Ecto neural progenitor cell (in vitro differentiated cells): Measurements from ENCODE around the gene F7.
"Not testable (repeated sequence)": the region's sequence is repeated elsewhere in the genome, so short reads cannot be mapped to it uniquely, and the experiment has no call there.

Experiments used
- DNase-seq: peaks from one replicate; pipeline ENCODE4 v3.0.0-alpha.2; 2018; ENCODE audit warnings: low spot score

F7 gene

DNA sequence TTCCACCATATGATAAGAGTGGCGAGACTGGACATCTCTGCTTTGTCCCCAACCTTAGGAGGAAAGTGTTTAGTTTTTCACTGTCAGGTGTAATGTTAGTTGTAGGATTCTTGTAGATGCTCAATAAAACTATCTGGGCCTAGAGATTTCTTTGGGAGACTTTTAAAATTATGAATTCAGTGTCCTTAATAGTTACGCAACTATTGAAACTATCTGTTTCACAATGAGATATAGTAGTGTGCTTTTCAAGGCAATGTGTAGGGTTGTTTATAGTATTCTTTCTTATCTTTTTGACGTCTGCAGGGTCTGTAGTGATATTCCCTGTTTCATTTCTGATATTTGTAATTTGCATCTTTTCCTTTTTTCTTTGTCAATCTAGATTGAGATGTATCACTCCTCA, 33.2 kb upstream of the F7 start:
- no peak for DNase-seq

DNA sequence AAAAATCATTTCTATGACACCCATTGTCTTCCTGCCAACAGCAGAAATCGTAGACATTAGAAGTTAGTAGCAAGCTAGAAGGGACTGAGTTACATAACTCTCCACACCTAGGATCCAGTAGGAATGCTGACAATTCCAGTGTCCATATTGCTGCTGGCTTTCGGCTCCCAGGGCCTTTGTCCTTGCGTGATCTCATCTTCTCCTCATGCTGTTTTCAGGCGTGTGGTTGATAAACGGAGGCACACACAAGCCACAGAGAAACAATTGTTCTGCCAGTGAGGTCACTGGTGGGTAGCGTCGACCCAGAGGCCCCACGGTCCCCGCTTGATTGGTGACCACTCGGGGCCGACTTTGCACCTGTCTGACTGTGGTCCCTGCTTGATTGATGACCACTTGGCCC, 31.6 kb upstream of the F7 start:
- DNase-seq = no peak

DNA sequence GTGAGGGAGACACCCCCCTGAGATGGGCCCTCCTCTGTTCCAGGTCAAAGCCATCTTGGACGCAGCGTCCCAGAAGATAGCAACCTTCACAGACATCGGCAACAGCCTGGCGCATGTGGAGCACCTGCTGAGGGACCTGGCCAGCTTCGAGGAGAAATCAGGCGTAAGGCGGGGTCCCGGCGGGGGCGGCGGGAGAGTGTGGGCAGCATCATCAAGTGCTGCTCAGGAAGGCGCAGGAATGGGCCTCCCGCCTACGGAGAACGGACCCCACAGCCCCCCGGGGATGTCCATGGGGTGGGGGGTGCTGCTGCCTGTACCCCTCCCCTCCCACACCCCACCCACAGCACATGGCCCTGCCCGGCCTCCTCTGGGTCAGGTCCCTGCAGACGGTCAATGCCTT, 31.2 kb upstream of the F7 start:
- no peak for DNase-seq

DNA sequence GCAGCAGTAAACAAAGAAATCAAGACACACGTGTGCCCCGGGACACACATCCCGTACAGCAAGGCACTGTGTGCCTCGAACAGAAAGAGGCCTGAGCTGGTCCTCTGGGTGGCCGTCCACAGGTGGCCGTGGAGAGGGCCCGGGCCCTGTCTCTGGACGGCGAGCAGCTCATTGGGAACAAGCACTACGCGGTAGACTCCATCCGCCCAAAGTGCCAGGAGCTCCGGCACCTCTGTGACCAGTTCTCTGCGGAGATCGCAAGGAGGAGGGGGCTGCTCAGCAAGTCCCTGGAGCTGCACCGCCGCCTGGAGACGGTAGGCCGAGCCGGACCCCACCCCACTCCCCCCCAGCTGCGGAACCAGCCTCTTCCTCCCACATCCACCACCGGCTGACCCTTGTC, 30.7 kb upstream of the F7 start:
- DNase-seq = no peak

DNA sequence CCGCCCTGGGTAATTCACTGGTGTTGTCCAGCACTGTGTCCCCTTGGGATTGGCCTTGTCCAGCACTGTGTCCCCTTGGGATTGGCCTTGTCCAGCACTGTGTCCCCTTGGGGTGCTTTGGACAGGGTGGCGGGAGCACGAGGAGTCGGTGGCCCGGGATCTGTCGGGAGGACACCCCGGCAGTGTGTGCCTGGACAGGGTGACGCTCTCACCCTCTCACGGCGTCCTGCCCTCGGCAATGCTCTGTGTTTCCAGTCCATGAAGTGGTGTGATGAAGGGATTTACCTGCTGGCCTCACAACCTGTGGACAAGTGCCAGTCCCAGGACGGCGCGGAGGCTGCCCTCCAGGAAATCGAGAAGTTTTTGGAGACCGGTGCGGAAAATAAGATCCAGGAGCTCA, 29.9 kb upstream of the F7 start:
- DNase-seq = no peak

DNA sequence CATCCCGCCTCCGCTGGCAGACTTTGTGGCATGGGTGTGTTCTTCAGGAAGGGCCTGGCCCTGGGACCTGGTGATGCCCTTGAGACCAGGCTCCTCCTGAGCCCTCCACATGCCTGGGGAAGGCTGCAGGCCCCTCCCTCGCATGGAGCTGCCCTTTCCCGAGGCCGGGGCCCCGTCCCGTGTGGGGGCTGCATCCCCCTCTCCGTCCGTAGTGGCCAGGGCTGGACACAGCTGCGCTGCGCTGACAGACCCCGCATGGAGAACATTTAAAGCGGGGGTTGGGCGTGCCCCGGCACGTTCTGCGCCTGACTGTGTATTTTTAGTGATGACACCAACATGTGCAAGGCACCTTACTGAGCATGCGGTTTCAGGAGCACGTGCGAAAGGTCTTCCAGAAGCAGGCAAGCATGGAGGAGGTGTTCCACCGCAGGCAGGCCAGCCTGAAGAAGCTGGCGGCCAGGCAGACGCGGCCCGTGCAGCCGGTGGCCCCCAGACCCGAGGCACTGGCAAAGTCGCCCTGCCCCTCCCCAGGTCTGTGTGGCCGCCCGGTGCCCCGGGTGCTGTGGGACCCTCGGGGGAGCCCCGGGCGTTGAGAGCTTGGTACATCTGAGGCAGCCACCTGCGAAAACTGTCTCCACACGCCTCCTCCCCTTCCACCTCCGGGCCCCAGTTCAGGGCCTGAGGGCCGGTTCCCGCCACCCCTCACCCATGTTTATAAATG, 28.8 kb upstream of the F7 start:
- DNase-seq = no peak

DNA sequence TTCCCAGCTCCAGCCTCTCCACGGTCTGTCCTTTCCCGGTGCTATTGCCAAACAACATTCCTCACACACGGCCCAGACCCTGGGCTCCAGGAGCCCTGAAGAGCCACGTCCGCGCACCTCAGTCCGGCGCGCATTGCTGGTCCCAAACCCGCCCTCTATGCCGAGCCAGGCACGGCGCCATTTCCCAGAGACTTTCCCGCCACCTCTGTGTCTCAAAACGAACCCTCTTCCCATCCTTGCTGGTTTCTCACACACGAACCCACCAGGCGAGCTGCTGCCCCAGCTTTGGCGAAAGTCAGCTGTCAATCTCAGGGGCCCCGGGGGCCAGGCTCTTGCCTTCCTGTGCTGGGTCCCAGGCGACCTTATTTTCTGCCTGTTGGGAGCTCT, 28.0 kb upstream of the F7 start:
- no peak for DNase-seq

DNA sequence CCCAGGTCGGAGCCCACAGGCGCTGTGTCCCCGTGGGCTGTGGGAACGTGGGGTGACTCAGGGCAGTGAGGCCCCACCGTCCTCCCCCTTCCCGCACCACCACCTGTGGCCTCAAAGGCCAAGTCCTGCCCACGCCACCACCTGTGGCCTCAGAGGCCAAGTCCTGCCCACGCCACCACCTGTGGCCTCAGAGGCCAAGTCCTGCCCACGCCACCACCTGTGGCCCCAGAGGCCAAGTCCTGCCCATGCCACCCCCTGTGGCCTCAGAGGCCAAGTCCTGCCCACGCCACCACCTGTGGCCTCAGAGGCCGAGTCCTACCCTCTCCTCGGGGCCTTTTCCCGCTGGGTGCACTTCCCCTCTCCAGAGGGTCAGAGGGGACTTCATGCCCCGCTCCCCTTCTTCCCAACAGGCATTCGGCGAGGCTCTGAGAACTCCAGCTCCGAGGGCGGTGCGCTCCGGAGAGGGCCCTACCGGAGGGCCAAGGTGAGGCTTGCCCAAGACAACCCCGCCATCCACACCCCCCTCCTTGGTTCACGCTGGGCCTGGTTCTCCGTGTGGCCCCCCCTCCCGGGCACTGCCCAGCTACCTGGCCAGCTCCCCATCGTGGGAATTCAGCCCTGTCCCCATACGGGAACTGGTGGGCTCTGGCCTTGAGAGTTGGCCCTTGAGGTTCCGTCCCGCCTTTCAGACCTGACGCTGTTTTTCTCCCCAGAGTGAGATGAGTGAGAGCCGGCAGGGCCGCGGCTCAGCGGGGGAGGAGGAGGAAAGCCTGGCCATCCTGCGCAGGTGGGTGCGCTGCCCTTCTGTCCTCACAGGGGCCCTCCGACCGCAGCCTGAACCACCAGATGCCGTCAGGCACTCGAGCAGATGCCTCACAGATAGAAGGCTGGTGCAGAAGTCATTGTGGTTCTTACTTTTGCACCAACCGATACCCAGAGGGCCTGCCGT, 27.4 kb upstream of the F7 start:
- DNase-seq = no peak

DNA sequence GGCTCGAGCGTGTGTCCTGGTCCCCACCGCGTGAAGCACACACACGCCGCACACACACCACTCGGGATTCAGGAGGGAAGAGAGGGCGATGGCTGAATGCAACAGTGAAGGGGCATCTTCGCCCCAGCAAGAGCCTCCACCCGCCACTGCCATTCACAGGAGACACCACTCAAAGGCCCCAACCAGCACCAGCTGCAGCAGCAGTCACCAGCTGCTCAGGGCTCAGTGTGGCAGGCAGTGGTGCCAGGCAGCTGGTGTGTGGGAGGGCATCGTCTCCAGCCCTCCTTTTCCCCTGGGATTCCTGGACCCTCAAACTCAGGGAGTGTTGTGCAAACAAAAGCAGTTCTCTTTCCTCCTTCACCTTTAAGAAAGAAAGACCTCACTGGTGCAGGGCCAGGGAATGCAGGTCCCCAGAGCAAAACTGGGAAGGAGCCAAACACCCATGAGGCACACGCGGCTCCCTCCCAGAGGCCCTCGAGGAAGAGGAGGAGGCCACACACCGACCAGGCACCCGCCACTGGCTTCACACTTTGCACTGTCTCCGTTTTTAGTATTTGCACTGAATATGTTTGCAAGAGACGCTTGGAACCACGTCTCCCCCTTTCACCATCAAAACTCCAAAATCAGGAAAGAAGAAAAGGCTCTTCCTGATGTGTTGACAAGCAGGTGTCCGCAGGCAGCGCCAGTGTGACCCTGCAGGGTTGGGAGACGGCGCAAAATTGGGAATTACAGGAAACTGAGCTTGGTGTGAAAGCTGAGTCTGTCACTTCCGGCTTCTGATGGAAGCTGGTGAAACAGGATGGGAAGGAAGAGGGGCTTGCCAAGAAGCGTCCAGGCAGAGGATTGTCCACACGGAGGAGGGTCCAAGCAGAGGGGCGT, 26.4 kb upstream of the F7 start:
- DNase-seq = no peak

DNA sequence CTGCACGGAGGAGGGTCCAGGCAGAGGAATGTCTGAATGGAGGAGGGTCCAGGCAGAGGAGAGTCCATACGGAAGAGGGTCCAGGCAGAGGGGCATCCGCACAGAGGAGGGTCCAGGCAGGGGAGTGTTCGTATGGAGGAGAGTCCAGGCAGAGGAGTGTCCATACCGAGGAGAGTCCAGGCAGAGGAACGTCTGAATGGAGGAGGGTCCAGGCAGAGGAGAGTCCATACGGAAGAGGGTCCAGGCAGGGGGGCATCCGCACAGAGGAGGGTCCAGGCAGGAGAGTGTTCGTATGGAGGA, 25.9 kb upstream of the F7 start:
- DNase-seq = not testable (repeated sequence)

DNA sequence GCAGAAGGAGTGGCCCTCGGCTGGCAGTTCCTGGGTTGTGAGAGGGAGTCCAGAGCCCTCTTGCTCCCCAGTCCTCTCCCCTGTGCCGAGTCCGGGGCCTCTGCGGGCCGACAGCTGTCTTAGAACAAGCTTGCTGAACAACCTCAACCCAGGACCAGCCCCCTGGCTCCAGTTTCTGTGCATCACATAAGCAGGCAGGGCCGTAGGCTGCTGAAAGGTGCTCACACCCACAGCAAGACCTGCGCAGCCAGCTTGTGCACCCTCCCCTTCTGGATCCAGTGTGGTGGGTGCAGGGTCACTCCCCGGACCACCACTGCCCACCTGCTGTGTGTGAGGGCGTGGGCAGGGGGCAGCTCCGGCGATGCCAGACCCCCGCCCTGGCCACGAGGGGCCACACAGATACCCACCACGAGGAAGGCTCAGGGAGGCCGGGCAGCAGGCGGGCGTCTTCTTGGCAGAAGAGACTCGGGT, 25.2 kb upstream of the F7 start:
- DNase-seq = no peak

DNA sequence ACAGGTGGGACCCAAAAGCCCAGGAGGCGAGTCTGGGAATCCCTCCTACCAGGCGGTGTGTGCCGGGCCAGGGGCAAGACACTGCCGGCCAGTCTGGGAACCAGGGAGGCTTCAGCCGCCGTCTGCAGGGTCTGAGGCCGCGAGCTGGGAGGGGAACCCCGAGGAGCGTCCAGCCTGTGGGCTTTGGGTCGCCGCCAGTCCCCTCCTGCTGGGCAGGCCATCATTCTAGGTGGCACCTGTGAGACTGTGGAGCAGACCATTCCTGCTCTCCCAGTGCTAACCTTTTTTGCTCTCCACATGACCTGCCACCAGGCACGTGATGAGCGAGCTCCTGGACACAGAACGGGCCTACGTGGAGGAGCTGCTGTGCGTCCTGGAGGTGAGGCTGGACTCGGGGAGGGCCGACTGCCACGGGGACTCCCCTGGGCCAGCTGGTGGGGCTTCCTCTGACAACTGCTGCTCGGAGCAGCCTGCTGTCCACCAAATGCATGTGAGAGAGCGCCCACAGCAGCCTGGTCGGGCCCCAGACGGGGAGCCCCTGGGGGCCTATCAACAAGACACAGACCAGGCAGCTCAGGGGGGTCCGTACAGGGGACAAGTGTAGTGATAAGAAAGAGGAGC, 24.6 kb upstream of the F7 start:
- no peak for DNase-seq

DNA sequence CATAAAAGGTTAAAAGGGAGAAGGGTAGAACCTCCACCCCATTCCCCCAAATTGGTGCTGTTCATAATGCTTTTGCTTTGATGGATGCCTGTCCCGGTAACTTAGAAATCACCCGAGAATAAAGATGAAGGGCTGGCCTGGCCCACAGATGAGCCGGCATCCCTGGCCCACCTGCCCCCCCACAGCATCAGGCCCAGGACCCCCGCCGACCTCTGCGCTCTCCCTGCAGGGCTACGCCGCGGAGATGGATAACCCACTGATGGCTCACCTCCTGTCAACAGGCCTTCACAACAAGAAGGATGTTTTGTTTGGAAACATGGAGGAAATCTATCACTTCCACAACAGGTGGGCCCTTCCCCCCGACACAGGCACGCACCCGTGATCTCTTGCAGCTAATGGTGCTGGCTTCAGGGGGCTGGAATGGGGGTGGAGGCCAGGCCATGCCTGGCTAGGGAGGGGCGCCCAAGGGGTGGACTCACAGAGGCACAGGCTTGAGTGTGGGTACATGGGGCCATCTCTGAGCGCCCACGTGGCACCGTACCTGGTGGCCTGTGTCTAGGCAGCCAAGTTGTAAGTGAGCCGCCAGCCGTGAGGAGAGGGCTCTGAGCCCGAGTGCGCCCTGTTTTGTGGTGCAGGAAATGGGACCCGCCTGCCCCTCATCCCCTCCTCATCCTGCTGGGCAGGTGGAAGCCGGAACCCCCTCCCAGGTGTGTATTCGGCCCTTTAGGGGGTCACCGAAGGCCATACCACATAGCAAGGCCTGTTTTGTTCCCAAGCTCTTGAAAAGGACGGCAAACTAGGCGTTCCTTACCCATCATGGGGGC, 23.2 kb upstream of the F7 start:
- DNase-seq = no peak

DNA sequence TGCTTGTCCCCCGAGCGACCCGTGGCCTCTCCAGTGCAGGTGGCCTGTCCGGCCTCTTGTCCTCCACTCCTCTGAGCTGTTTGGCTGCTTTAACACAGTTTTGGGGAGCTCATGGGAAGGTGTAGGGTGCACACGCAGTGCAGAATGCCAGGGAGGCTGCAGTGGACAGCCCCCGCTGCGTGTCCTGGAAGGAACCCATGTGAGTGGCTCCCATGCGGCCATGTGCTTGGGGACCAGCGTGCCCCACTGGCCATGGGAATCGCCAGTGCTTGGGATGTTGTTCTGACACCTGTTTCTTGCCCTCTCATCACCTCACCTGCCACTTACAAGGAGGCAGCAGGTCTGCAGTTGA, 22.6 kb upstream of the F7 start:
- DNase-seq = no peak

DNA sequence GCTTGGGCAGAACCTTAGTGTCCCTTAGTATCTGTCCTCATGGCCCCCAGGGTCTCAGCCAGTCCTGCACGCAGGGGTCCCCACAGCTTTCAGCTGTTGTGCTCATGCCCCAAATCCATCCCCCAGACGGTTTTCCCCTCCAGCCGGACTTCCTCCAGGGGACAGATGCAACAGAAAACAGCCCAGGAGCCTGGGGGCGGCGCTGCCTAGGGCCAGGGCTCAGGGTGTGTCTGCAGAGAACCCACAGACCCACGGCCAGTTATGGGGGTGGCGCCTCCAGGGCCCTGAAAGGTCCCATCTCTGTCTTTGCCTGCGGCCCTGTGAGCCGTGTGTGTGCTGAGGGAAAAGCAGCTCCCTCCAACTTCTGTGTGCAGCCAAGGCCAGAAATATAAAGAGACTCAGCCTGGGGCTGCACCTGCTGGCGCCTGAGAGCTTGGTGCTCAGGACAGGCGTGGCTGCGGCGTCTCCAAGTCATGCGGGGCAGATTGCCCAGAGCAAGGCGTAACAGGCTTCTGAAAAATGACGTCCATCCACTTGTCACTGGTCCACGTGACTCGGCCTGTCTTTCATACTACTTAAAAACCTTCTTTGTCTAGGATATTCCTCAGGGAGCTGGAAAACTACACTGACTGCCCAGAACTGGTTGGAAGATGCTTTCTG, 22.1 kb upstream of the F7 start:
- no peak for DNase-seq

DNA sequence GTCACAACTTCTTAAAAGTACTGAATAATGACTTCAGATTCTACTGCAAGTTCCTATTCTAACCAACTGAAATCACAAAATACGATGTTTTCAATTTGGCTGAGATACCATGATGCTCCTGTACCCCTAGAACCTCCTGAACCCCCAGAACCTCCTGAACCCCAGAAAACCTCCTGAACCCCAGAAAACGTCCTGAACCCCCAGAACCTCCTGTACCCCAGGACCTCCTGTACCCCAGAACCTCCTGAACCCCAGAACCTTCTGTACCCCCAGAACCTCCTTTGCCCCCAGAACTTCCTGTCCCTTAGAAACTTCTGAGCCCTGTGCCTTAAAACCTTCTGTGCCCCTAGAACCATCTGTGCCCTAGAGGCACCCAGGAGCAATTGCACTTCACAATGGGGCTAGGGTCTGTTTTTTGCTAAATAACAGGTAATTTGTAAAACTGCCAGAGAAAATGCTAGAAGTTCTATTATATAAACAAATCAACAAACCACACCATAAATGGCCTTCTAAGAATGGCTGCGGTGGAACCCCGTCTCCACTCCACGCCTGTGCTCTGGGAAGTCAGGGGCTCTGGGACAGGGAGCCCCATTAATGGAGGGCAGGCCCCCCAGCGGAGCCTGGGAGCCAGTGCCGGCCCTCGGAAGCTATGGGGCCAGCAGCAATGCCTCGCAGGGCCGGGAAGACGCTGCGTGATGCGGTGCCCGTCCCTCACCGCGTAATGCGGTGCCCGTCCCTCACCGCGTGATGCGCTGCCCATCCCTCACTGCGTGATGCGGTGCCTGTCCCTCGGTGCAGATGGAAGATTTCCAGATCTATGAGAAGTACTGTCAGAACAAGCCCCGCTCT, 21.3 kb upstream of the F7 start:
- DNase-seq = no peak

DNA sequence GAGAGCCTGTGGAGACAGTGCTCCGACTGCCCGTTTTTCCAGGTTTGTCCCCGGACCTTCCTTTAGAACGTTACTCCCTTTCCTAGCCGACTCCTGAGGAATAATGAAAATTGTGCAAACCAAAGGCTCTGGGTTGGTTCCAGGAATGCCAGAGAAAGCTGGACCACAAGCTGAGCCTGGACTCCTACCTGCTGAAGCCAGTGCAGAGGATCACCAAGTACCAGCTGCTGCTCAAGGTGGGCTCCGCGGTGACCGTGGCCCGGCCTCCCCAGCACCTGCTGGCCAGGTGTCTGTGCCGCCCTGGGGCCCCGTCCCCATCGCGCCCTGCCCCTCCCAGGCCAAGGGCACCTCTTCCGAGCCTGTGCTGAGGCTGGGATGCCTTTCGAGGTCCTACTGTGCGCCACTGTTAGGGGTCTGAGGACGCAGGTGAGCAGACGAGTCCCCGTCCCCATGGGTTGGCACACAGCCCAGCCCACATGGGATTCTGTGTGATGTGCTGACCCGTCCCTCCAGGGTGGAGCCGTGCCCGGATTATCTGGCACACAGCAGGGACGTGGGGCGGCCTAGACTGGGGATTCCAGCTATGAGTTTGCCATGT, 20.5 kb upstream of the F7 start:
- DNase-seq = no peak

DNA sequence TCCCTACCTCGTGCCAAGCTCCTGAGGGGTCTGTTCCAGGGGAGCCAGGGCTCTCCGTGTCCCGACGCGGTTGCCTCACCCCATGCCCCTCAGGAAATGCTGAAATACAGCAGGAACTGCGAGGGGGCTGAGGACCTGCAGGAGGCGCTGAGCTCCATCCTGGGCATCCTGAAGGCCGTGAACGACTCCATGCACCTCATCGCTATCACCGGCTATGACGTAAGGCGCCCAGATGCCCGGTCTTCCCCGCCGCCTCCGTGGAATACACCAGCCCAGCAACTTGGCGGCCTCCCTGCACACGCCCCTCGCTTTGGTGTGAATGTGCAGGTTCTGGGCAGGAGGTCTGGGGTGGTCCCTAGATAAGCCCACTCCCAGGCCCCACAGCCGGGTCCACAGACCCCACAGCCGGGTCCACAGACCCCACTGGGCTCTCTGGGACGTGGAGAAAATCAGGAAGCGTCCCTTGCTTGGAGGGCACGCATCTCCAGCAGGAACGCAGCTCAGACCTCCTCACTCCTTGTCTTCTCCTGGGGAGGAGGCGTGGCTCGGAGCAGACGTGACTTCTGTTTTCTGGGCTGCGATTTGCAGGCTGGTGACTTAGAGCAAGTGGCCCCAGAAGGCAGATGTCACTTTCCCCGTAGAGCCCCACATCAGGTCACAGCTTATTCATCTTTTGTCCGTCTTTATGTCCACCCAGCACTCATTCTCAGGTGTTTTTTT, 19.4 kb upstream of the F7 start:
- no peak for DNase-seq
